Measurements from ENCODE around the gene RNF167. TPM values are rescaled to one million over a fixed set of nuclear protein-coding genes. Genes with fewer than 3 reads are reported as not detected.

The RNF167 gene
- total RNA-seq, 1 donor from 2014 or later = 85.8 TPM

DNA sequence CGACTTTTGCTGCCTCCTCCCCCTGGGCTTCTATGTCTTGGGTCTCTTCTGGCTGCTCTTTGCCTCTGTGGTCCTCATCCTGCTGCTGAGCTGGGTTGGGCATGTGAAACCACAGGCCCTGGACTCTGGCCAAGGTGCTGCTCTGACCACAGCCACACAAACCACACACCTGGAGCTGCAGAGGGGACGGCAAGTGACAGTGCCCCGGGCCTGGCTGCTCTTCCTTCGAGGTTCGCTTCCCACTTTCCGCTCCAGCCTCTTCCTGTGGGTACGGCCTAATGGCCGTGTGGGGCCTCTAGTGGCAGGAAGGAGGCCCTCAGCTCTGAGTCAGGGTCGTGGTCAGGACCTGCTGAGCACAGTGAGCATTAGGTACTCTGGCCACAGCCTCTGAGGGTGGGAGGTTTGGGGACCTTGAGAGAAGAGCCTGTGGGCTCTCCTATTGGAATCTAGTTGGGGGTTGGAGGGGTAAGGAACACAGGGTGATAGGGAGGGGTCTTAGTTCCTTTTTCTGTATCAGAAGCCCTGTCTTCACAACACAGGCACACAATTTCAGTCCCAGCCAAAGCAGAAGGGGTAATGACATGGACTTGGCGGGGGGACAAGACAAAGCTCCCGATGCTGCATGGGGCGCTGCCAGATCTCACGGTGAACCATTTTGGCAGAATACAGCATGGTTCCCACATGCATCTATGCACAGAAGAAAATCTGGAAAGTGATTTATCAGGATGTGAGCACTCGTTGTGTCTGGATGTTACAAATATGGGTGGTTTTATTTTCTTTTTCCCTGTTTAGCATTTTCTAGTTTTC lies 5.7 kb upstream of the RNF167 start:
- DNase-seq (no peak), ATAC-seq (ENCODE audit: poor library complexity) (peak; percentile 28)
- intact Hi-C loops (cut with DNase I) = no loop called here

DNA sequence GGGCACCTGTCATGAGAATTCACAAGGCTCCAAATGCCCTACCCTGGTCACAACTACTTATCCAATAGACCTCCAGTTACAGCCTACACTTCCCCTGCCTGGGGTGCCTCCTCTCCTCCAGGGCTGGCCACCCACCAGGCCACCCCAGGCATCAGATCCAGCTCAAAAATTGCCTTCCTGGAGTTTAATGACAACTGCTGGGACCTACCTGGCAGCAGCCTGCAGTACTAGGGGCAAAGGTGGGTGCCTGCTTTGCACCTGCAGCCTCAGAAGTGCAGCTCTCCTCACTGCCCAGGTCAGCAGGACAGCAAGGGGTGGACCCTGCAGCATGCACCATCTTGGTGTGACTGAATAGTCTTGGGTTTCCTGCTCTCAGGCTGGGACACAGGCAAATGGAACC lies 4.4 kb upstream of the RNF167 start:
- ATAC-seq (ENCODE audit: poor library complexity) = no peak

DNA sequence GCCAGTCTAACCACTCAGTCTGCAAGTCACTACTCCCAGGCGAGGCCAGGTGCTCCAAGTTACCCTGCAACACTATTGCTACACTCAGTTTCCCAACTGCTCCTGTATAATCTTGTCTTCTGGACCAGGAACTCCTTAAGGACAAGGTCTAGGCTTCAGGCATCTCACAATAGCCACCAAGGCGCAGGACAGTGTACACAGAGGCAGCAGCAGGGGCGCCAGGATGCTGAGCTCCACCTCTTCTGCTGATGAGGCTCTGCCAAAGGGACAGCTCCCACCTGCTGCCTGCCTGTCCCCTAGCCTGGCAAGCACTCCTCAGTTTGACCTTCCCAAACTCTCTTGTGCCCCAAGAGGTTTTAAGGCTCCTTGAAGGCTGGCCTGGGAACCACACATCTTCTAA lies 3.6 kb upstream of the RNF167 start:
- no peak for DNase-seq
- intact Hi-C loops (cut with DNase I) = no loop called here
- ATAC-seq (ENCODE audit: poor library complexity) = no peak

More for the DNA sequence above, 4.4 kb upstream of the RNF167 start:
- intact Hi-C loops (cut with DNase I) = no loop called here
- no peak for DNase-seq

DNA sequence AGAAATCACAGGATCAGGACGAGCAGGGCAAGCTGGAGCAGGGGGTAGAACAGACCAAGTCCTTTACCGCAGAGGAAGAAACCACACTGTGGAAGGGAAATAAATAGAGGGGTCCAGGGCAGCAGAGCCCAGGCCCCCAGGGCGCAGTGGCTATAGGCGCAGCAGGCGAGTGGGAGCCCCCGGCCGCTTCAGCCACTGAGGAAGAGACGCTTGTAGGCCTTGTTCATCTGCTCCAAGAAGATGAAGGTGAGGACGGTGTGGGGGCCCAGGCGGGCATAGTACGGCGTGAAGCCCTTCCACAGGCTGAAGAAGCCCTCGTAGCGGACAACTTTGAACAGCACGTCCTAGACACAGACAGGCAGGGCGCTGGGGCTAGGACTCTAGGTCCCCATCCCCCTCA lies 2.5 kb upstream of the RNF167 start:
- intact Hi-C loops (cut with DNase I) = no loop called here
- no peak for DNase-seq
- ATAC-seq (ENCODE audit: poor library complexity) = no peak

GRCh38 chr17:4938069-4938491 lies 2.0 kb upstream of the RNF167 start:
- no peak for DNase-seq
- ATAC-seq (ENCODE audit: poor library complexity) = no peak
- intact Hi-C loops (cut with DNase I) = no loop called here

DNA sequence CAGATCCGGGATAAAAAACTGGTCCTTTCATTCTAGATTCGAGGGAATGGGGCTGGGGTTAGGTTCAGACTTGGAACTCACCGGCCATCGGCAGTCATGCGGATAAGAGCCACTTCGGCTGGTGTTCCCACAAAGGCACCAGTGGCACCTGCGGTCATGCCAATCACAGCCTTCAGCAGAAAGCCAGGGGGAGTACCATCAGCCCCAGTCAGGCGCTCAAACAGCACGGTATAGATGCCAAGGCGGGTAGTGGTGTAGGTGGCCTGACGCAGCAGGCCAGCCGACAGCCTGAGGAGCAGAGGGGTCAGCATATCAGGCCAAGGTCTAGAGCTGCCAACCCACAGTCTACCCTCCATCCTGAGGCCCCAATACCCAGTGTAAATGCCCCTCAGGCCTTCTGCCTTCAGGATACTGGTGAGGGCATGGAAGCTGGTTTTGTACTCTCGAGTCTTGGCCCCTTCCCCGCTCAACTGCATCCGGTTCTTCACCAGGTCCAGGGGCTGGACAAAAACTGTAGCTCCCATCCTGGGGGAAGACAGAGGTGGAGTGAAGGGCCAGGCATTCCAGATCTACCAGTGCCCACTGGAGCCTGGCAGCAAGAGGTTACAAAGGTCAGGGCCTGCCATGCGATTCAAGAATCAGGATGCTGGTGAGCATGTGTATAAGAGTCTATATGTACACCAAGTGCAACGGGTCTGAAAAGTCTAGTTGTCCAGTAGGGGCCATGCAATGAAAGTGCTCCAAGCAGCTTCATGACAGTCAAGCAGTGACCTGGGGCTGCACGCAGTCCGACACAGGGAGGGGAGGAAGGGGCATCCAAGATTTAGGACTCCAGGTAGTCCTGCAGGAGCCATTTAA lies 1.2 kb upstream of the RNF167 start:
- ATAC-seq (ENCODE audit: poor library complexity) (no peak), DNase-seq (no peak)
- intact Hi-C loops (cut with DNase I) = no loop called here

DNA sequence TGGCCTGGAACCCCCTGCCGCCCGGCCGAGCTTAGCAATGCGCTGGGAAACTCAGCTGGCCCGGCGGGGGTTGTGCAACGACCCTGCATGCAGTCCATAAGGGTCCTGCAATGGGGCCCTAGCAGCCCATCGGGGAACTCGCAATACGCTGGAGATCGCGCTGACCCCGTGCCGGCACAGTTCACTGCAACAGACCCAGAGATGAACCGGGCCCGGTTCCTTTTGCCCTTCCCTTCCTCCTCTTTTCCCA lies 597 bp upstream of the RNF167 start:
- intact Hi-C loops (cut with DNase I) = no loop called here

DNA sequence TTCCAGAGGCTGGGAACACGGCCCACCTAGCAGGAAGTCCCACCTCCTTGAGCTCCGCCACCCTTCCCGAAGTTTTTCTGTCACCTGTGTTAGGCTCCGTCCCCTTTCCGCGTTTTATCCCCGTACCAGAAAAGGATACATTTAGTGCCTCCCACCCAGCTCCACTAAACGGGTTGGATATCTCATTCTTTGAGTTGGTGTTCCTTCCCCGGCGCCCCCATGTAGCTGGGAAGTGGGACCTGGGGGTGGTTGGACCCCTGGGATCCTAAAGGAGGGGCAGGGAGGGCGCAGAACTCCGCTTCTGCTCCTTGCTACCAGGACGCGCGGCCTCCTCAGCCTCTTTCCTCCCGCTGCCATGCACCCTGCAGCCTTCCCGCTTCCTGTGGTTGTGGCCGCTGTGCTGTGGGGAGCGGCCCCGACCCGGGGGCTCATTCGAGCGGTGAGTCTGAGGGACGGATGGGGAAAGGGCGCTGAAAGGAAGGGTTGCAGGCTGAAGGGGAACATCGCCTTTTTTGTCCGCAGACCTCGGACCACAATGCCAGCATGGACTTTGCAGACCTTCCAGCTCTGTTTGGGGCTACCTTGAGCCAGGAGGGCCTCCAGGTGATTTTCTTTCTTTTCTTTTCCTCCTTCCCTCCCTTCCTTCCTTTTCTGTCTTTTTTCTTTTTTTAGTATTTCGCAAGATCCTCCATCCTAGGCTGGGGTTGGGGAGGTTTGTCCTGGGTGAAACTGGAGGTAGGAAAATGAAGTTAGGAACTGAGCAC lies 669 bp downstream of the RNF167 start:
- intact Hi-C loops (cut with DNase I) = no loop called here
- ATAC-seq (ENCODE audit: poor library complexity) (peak; percentile 78), DNase-seq (no peak)

More for the DNA sequence above, 597 bp upstream of the RNF167 start:
- ATAC-seq (ENCODE audit: poor library complexity) (no peak), DNase-seq (no peak)

DNA sequence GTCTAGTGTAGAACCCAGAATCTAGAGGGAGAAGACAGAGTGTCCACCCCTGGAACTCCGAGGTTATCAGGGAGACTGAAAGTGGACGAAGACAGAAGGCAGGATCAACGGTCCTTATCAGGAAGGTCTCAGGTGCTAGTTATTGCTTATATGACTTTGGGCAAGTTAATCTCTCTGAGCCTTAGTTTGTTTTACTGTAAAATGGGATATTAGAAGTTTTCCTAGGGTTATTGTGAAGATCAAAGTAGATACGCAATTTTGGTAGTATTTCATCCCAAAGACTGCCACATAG lies 1.2 kb downstream of the RNF167 start:
- no peak for ATAC-seq (ENCODE audit: poor library complexity)
- intact Hi-C loops (cut with DNase I) = no loop called here
- no peak for DNase-seq

DNA sequence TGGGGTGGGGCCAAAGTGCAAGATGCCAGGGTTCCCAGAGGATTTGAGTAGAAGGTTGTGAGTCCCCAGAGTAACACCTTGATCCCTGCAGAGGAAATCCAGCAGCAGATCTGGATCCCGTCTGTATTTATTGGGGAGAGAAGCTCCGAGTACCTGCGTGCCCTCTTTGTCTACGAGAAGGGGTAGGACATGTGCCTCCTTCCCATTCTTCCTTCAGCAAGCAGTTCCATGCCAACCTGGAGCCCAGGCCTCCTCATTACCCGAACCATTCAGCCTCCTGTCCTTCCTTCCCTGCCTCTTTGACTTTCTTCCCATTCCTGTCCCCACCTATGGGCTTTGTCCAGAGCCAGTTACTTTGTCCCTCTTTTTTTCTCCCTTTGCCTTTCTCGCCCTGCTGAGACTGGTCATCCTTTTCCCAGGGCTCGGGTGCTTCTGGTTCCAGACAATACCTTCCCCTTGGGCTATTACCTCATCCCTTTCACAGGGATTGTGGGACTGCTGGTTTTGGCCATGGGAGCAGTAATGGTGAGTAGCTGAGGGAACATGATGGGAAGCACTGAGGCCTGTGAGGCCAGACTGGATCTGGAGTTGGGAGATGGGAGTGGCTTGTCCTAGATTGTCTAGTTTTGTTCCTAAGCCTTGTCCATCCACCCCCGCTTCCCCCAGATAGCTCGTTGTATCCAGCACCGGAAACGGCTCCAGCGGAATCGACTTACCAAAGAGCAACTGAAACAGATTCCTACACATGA lies 2.9 kb downstream of the RNF167 start:
- ATAC-seq (ENCODE audit: poor library complexity) = no peak
- DNase-seq = no peak
- intact Hi-C loops (cut with DNase I) = no loop called here

GRCh38 chr17:4944163-4944553 lies 4.1 kb downstream of the RNF167 start:
- intact Hi-C loops (cut with DNase I) = no loop called here
- no peak for DNase-seq
- no peak for ATAC-seq (ENCODE audit: poor library complexity)

GRCh38 chr17:4944554-4945175 lies 4.6 kb downstream of the RNF167 start:
- ATAC-seq (ENCODE audit: poor library complexity) (no peak), DNase-seq (no peak)
- intact Hi-C loops (cut with DNase I) = no loop called here

GRCh38 chr17:4945176-4945943 lies 5.3 kb downstream of the RNF167 start:
- DNase-seq = peak; percentile 84
- no peak for ATAC-seq (ENCODE audit: poor library complexity)
- intact Hi-C loops (cut with DNase I) = no loop called here

- intact Hi-C loops (cut with DNase I) = no loop called here
- no peak for ATAC-seq (ENCODE audit: poor library complexity)
- no peak for DNase-seq
Measured at GRCh38 chr17:4945944-4946280, 5.8 kb downstream of the RNF167 start.

DNA sequence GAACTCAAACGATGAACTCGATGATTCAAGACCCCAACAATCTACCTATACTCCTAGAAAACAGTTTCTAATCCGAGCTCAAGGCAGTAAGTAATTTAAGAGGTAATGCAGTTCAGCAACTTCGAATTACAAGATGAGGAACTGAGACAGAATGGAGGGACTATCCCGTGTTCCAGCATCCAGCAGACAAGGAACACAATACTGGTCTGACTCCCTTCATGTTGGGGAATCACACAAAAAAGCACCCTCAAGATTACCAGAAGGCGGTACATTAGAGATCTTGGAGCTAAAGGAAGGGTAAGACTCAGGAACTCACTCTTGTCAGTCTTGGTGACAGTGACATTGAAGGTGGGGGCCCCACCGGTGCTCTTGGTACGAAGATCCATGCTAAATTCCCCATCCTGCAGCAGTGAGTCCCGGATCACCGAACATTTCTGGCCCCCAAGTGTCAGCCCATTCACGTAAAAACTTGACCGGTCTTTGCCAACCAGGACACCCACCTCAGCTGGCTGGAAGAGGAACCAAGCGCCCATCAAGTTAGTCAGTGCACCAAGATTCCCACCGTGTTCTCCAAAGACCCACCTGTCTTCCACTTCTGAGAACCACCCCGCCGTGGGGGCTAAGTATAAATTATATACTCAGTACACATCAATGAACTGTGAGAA lies 6.4 kb downstream of the RNF167 start:
- no peak for DNase-seq
- intact Hi-C loops (cut with DNase I) = no loop called here
- no peak for ATAC-seq (ENCODE audit: poor library complexity)

- intact Hi-C loops (cut with DNase I) = no loop called here
- DNase-seq (no peak), ATAC-seq (ENCODE audit: poor library complexity) (no peak)
Measured at GRCh38 chr17:4947010-4947410, 6.9 kb downstream of the RNF167 start.

DNA sequence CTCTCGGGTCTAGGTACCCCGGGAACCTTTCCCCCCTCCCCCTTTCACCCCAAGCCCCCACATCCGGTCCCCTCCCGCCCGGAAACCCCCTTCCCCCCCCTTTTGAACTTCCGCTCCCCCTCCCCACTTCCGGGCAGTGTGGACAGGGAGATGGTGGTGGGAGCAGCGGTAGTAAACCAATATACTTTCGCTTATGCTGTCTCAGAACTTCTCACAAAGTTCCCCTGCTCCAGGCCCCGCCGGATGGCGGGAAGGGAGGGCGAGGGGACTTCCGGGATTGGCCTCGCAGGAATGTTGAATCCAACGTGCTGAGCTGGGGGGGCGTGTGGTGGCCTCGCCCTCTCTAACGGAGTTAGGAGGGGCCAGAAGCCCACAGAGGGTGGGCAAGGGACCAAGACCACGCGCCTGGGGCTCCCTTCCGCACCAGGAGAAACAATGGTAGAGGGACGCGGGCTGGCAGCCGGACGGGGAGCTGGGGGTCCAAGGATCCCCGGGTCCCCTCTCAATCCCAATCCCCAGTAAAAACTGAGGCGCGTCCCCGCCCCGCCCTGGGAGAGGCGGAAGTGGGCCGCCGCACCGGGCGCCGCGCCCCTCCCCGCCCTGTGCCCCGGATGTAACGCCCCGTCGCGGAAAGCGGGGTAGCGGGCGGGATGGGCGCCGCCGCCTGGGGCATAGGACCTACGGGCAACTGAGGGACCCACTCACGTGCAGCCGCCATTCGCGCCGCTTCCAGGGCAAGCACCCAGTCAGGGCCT lies 7.5 kb downstream of the RNF167 start:
- DNase-seq (peak; percentile 81), ATAC-seq (ENCODE audit: poor library complexity) (peak; percentile 39)
- intact Hi-C loops (cut with DNase I) = no loop called here

All from Right ventricle myocardium superior (tissue), 1 donor.